Common myeloid progenitor, CD34-positive (primary cell): ENCODE data around the gene ANTXR2.
A peak's percentile ranks its signal among the peaks of the same experiment; 100 is the strongest.

Experiments
- CTCF ChIA-PET: fragments of 350-600 bp; sonication (Branson Sonifier 250); formaldehyde crosslinking; loops from one replicate; lab custom pipeline; 2021; ENCODE audit warnings: antibody characterized with exemption; lab: Charles Lee
- POLR2A ChIA-PET: fragments of 350-600 bp; sonication (Branson Sonifier 250); formaldehyde crosslinking; loops from one replicate; lab custom pipeline; 2021; ENCODE audit warnings: antibody characterized with exemption; lab: Charles Lee
- DNase-seq, 3 donors: peaks; one replicate each; pipeline versions ENCODE4 v3.0.0 to v3.0.0-alpha.2; 2013
- H3K27ac ChIP-seq, 2 experiments: 1 replicate in 1 of 2; 2 replicates in 1 of 2; pipeline ENCODE4 v1.7.0; 2013; ENCODE audit warnings: inconsistent platforms in 2 of 2, low read length in 2 of 2, mild to moderate bottlenecking in 2 of 2, low read depth in 1 of 2, moderate library complexity in 1 of 2; ENCODE audit not compliant: severe bottlenecking in 2 of 2, insufficient read depth in 1 of 2, poor library complexity in 1 of 2
- H3K27me3 ChIP-seq, 5 experiments: replicated peaks in 2 of 5; 1 replicate in 3 of 5; 2 replicates in 2 of 5; pipeline versions ENCODE4 v1.6.1 to v1.7.0; 2013; ENCODE audit warnings: low read length in 4 of 5, mild to moderate bottlenecking in 2 of 5, moderate library complexity in 2 of 5, inconsistent platforms in 1 of 5; ENCODE audit not compliant: insufficient read depth in 5 of 5, control insufficient read depth in 4 of 5
- H3K36me3 ChIP-seq, 4 experiments: 1 replicate in 2 of 4; 2 replicates in 2 of 4; pipeline versions ENCODE4 v1.6.1 to v1.7.0; 2013; ENCODE audit warnings: low read length in 3 of 4, control low read depth in 1 of 4, mild to moderate bottlenecking in 1 of 4; ENCODE audit not compliant: control insufficient read depth in 4 of 4, insufficient read depth in 4 of 4
- H3K4me1 ChIP-seq, 4 experiments: 1 replicate in 3 of 4; 2 replicates in 1 of 4; pipeline versions ENCODE4 v1.6.1 to v1.7.1; 2013; ENCODE audit warnings: low read length in 3 of 4, mild to moderate bottlenecking in 3 of 4, control low read depth in 1 of 4, inconsistent platforms in 1 of 4, moderate library complexity in 1 of 4; ENCODE audit not compliant: control insufficient read depth in 4 of 4, insufficient read depth in 4 of 4; ENCODE audit errors: control extremely low read depth in 1 of 4
- H3K4me3 ChIP-seq, 7 experiments: 1 replicate in 4 of 7; 2 replicates in 3 of 7; pipeline versions ENCODE4 v1.5.1 to v1.7.0; 2013; ENCODE audit warnings: mild to moderate bottlenecking in 7 of 7, low read length in 6 of 7, moderate library complexity in 6 of 7, inconsistent platforms in 2 of 7, low read depth in 2 of 7, control low read depth in 1 of 7; ENCODE audit not compliant: insufficient read depth in 4 of 7, control insufficient read depth in 1 of 7; ENCODE audit errors: extremely low read depth in 1 of 7
- H3K9me3 ChIP-seq, 5 experiments: 1 replicate in 4 of 5; 2 replicates in 1 of 5; pipeline versions ENCODE4 v1.6.1 to v1.7.1; 2013; ENCODE audit warnings: low read length in 4 of 5, mild to moderate bottlenecking in 2 of 5, inconsistent platforms in 1 of 5, low read depth in 1 of 5, moderate library complexity in 1 of 5; ENCODE audit not compliant: control insufficient read depth in 4 of 5, insufficient read depth in 2 of 5; ENCODE audit errors: control extremely low read depth in 1 of 5
- WGBS: methylation state at CpG from one replicate; pipeline ENCODE4 v1.1.5; 2013; ENCODE audit not compliant: insufficient coverage; 5-methylcytosine and 5-hydroxymethylcytosine counted together

The ANTXR2 gene

GRCh38 chr4:80012291-80012690, 60.7 kb downstream of the ANTXR2 start:
- CTCF ChIA-PET: interaction anchor here (0.7 kb wide), 1 partner anchor 9 kb away, joined by 3 read pairs; no protein-coding TSS in a partner anchor
- no peak overlapping the region for H3K27ac ChIP-seq
- H3K9me3 ChIP-seq: no peaks in the 10 kb centered on the region
- no peak overlapping the region for H3K4me3 ChIP-seq
- peaks cover 12 to 25% (median 17%) of the 10 kb centered on the region in 4 experiments for H3K4me1 ChIP-seq
- DNase-seq: no peak
- no peaks in the 10 kb centered on the region for H3K27me3 ChIP-seq
- 83% methylated on average over 1 of the region's 1 CpG for WGBS
- POLR2A ChIA-PET: no interaction called here
- peaks cover 8 to 62% (median 28%) of the 10 kb centered on the region in 4 experiments for H3K36me3 ChIP-seq

GRCh38 chr4:80011636-80012236, 61.3 kb downstream of the ANTXR2 start:
- Histone ChIP-seq H3K36me3 (peaks cover 8 to 60% (median 28%) of the 10 kb centered on the region in 4 experiments), H3K4me3 (no peak overlapping the region), H3K4me1 (peaks cover 13 to 25% (median 17%) of the 10 kb centered on the region in 4 experiments), H3K27me3 (no peaks in the 10 kb centered on the region), H3K27ac (no peak overlapping the region), H3K9me3 (no peaks in the 10 kb centered on the region)
- POLR2A ChIA-PET: no interaction called here
- CTCF ChIA-PET: interaction anchor here (0.7 kb wide), 1 partner anchor 8 kb away, joined by 3 read pairs; no protein-coding TSS in a partner anchor
- no CpG with 5 or more reads among the region's 3 CpGs for WGBS
- no peak for DNase-seq

GRCh38 chr4:80010316-80010715, 62.7 kb downstream of the ANTXR2 start:
- Histone ChIP-seq H3K27me3 (no peaks in the 10 kb centered on the region), H3K4me3 (no peak overlapping the region), H3K27ac (no peak overlapping the region), H3K4me1 (peaks cover 10 to 25% (median 18%) of the 10 kb centered on the region in 4 experiments), H3K36me3 (peaks cover 8 to 64% (median 27%) of the 10 kb centered on the region in 4 experiments), H3K9me3 (no peaks in the 10 kb centered on the region)
- DNase-seq: no peak
- CTCF ChIA-PET: no interaction called here
- POLR2A ChIA-PET: no interaction called here

GRCh38 chr4:80009806-80010205, 63.2 kb downstream of the ANTXR2 start:
- ChIA-PET CTCF (no interaction called here), POLR2A (no interaction called here)
- Histone ChIP-seq H3K27me3 (no peaks in the 10 kb centered on the region), H3K36me3 (peaks cover 4 to 64% (median 24%) of the 10 kb centered on the region in 4 experiments), H3K4me3 (no peak overlapping the region), H3K4me1 (peaks cover 10 to 25% (median 18%) of the 10 kb centered on the region in 4 experiments), H3K9me3 (peaks cover 0 to under 1% (median 0%) of the 10 kb centered on the region in 5 experiments), H3K27ac (no peak overlapping the region)
- no peak for DNase-seq

GRCh38 chr4:80008971-80009370, 64.1 kb downstream of the ANTXR2 start:
- no peak overlapping the region for H3K27ac ChIP-seq
- no peaks in the 10 kb centered on the region for H3K27me3 ChIP-seq
- peaks cover 0 to 8% (median 5%) of the 10 kb centered on the region in 5 experiments for H3K9me3 ChIP-seq
- H3K4me3 ChIP-seq: no peak overlapping the region
- no CpG with 5 or more reads among the region's 1 CpG for WGBS
- peaks cover 10 to 25% (median 18%) of the 10 kb centered on the region in 4 experiments for H3K4me1 ChIP-seq
- ChIA-PET CTCF (no interaction called here), POLR2A (no interaction called here)
- H3K36me3 ChIP-seq: peaks cover 5 to 65% (median 22%) of the 10 kb centered on the region in 4 experiments
- no peak for DNase-seq

GRCh38 chr4:80008351-80008750, 64.7 kb downstream of the ANTXR2 start:
- peaks cover 10 to 25% (median 18%) of the 10 kb centered on the region in 4 experiments for H3K4me1 ChIP-seq
- peaks cover 5 to 67% (median 19%) of the 10 kb centered on the region in 4 experiments for H3K36me3 ChIP-seq
- POLR2A ChIA-PET: no interaction called here
- CTCF ChIA-PET: interaction anchor here (1.4 kb wide), 1 partner anchor 8 kb away, joined by 4 read pairs; no protein-coding TSS in a partner anchor
- DNase-seq: peak in 1 of 3 donors; percentile 23
- no peak overlapping the region for H3K4me3 ChIP-seq
- peaks cover 0 to 12% (median 5%) of the 10 kb centered on the region in 5 experiments for H3K9me3 ChIP-seq
- WGBS: no CpG with 5 or more reads among the region's 3 CpGs
- no peaks in the 10 kb centered on the region for H3K27me3 ChIP-seq
- no peak overlapping the region for H3K27ac ChIP-seq

GRCh38 chr4:80007745-80008149, 65.3 kb downstream of the ANTXR2 start:
- peaks cover 2 to 12% (median 5%) of the 10 kb centered on the region in 5 experiments for H3K9me3 ChIP-seq
- ChIA-PET CTCF (interaction anchor here (1.4 kb wide), 1 partner anchor 9 kb away, joined by 4 read pairs; no protein-coding TSS in a partner anchor), POLR2A (no interaction called here)
- 94% methylated on average over 2 of the region's 3 CpGs for WGBS
- peaks cover 10 to 25% (median 18%) of the 10 kb centered on the region in 4 experiments for H3K4me1 ChIP-seq
- H3K4me3 ChIP-seq: no peak overlapping the region
- peaks cover 5 to 63% (median 16%) of the 10 kb centered on the region in 4 experiments for H3K36me3 ChIP-seq
- H3K27me3 ChIP-seq: no peaks in the 10 kb centered on the region
- H3K27ac ChIP-seq: peak overlapping the region in 1 of 2 experiments; percentile 19
- DNase-seq: no peak
